H1 (cell line): Measurements from ENCODE around the gene EFNA3. TPM values are rescaled to one million over a fixed set of nuclear protein-coding genes. Genes with fewer than 3 reads are reported as not detected.

Experiments
- CTCF ChIA-PET: fragments of 300-600 bp; sonication (Branson Sonifier 250); formaldehyde crosslinking; loops from one replicate; lab custom pipeline; 2021; ENCODE audit not compliant: partially characterized antibody; lab: Charles Lee
- POLR2A ChIA-PET: fragments of 300-600 bp; sonication (Branson Sonifier 250); formaldehyde crosslinking; loops from one replicate; lab custom pipeline; 2021; ENCODE audit warnings: inconsistent platforms; ENCODE audit not compliant: partially characterized antibody; lab: Charles Lee
- DNase-seq, 2 experiments: peaks; one replicate each; pipeline versions ENCODE4 v3.0.0 to v3.0.0-alpha.2; 2010 to 2022; ENCODE audit warnings: low spot score in 2 of 2, low read depth in 1 of 2, mixed read lengths in 1 of 2
- FAIRE-seq: peaks from 2 replicates; lab custom pipeline; 2011; peaks lifted over from hg19 to GRCh38; lab: Jason Lieb, UNC
- H2AFZ ChIP-seq: 2 replicates; pipeline ENCODE4 v1.8.1; 2012; ENCODE audit warnings: low read length, inconsistent platforms
- H2AK5ac ChIP-seq: 2 replicates; pipeline ENCODE4 v1.6.1; 2013; ENCODE audit warnings: low read depth, low read length
- H2BK120ac ChIP-seq: replicated peaks from 2 replicates; pipeline ENCODE3; 2013; ENCODE audit warnings: low read depth, low read length, inconsistent platforms
- H2BK12ac ChIP-seq: 2 replicates; pipeline ENCODE4 v1.6.1; 2013; ENCODE audit warnings: low read depth, low read length
- H2BK15ac ChIP-seq: 2 replicates; pipeline ENCODE4 v1.6.1; 2013; ENCODE audit warnings: low read length
- H2BK20ac ChIP-seq: 2 replicates; pipeline ENCODE4 v1.6.1; 2013; ENCODE audit warnings: low read length
- H2BK5ac ChIP-seq: 2 replicates; pipeline ENCODE4 v1.6.1; 2013; ENCODE audit warnings: low read depth, low read length
- H3K14ac ChIP-seq: 2 replicates; pipeline ENCODE4 v1.6.1; 2013; ENCODE audit warnings: inconsistent platforms; ENCODE audit not compliant: insufficient read length
- H3K18ac ChIP-seq: 2 replicates; pipeline ENCODE4 v1.6.1; 2013; ENCODE audit warnings: low read length; ENCODE audit errors: extremely low read depth
- H3K23ac ChIP-seq: 2 replicates; pipeline ENCODE4 v1.6.1; 2013; ENCODE audit warnings: inconsistent platforms; ENCODE audit not compliant: insufficient read length
- H3K23me2 ChIP-seq: 2 replicates; pipeline ENCODE4 v1.6.1; 2013; ENCODE audit warnings: low read depth, low read length
- H3K27ac ChIP-seq: 2 replicates; pipeline ENCODE4 v1.6.1; 2011; ENCODE audit warnings: low read depth, low read length, inconsistent platforms
- H3K27me3 ChIP-seq, 4 experiments: replicated peaks in 1 of 4; 1 replicate in 1 of 4; 2 replicates in 3 of 4; pipeline versions ENCODE4 v1.6.1 to v1.8.1; 2011 to 2013; ENCODE audit warnings: low read length in 3 of 4, mild to moderate bottlenecking in 3 of 4, inconsistent platforms in 2 of 4, mixed read lengths in 2 of 4, moderate library complexity in 1 of 4; ENCODE audit not compliant: control insufficient read depth in 3 of 4, insufficient read depth in 3 of 4; ENCODE audit errors: extremely low read depth in 1 of 4
- H3K36me3 ChIP-seq, 4 experiments: 2 replicates each; pipeline versions ENCODE4 v1.6.1 to v1.8.1; 2011 to 2013; ENCODE audit warnings: mild to moderate bottlenecking in 4 of 4, low read length in 3 of 4, moderate library complexity in 2 of 4, control low read depth in 1 of 4, inconsistent platforms in 1 of 4; ENCODE audit not compliant: insufficient read depth in 4 of 4, control insufficient read depth in 2 of 4
- H3K4ac ChIP-seq: replicated peaks from 2 replicates; pipeline ENCODE3; 2013; ENCODE audit warnings: low read length, low read depth, mixed read lengths, inconsistent platforms; ENCODE audit not compliant: insufficient read length
- H3K4me1 ChIP-seq, 4 experiments: replicated peaks in 1 of 4; 1 replicate in 1 of 4; 2 replicates in 3 of 4; pipeline versions ENCODE4 v1.6.1 to v1.8.1; 2011 to 2013; ENCODE audit warnings: low read length in 3 of 4, inconsistent platforms in 2 of 4, mixed read lengths in 1 of 4; ENCODE audit not compliant: insufficient read depth in 4 of 4, control insufficient read depth in 3 of 4
- H3K4me2 ChIP-seq, 2 experiments: 2 replicates each; pipeline versions ENCODE4 v1.6.1 to v1.8.1; 2011 to 2013; ENCODE audit warnings: low read depth in 2 of 2, low read length in 2 of 2, control low read depth in 1 of 2, inconsistent platforms in 1 of 2, mild to moderate bottlenecking in 1 of 2; ENCODE audit not compliant: insufficient read depth in 1 of 2
- H3K4me3 ChIP-seq, 4 experiments: fragments of 200-600, 300-600 bp in 1 of 4; sonication (generic), shearing (Covaris generic), sonication (Bioruptor Twin) in 1 of 4; 2 replicates each; pipeline versions ENCODE4 v1.5.1 to v1.8.1; 2011 to 2016; ENCODE audit warnings: low read length in 4 of 4, low read depth in 3 of 4, control low read depth in 2 of 4, inconsistent platforms in 2 of 4, mild to moderate bottlenecking in 2 of 4, mixed read lengths in 1 of 4, moderate library complexity in 1 of 4; ENCODE audit not compliant: insufficient read depth in 2 of 4; ENCODE audit errors: extremely low read depth in 1 of 4
- H3K56ac ChIP-seq: replicated peaks from 2 replicates; pipeline ENCODE3; 2013; ENCODE audit warnings: low read depth, mild to moderate bottlenecking, mixed read lengths, low read length, inconsistent platforms; ENCODE audit not compliant: insufficient read length
- H3K79me1 ChIP-seq: 2 replicates; pipeline ENCODE4 v1.6.1; 2013; ENCODE audit warnings: low read depth, low read length, control low read depth
- H3K79me2 ChIP-seq, 2 experiments: 2 replicates each; pipeline versions ENCODE4 v1.6.1 to v1.8.1; 2012 to 2013; ENCODE audit warnings: low read length in 2 of 2, mild to moderate bottlenecking in 2 of 2, inconsistent platforms in 1 of 2; ENCODE audit not compliant: insufficient read depth in 2 of 2, control insufficient read depth in 1 of 2
- H3K9ac ChIP-seq, 4 experiments: replicated peaks in 1 of 4; 1 replicate in 1 of 4; 2 replicates in 3 of 4; pipeline versions ENCODE4 v1.6.1 to v1.8.1; 2011 to 2013; ENCODE audit warnings: low read depth in 3 of 4, low read length in 3 of 4, control low read depth in 2 of 4, mild to moderate bottlenecking in 2 of 4, moderate library complexity in 2 of 4, inconsistent platforms in 1 of 4; ENCODE audit errors: extremely low read depth in 1 of 4
- H3K9me3 ChIP-seq, 2 experiments: 2 replicates each; pipeline versions ENCODE4 v1.6.1 to v1.8.1; 2012 to 2013; ENCODE audit warnings: mild to moderate bottlenecking in 2 of 2, moderate library complexity in 2 of 2, control low read depth in 1 of 2, inconsistent platforms in 1 of 2, low read depth in 1 of 2, low read length in 1 of 2, mixed read lengths in 1 of 2; ENCODE audit not compliant: insufficient read depth in 2 of 2
- H4K20me1 ChIP-seq, 2 experiments: replicated peaks in 1 of 2; 2 replicates each; pipeline versions ENCODE3 to v1.8.1; 2011 to 2013; ENCODE audit warnings: inconsistent platforms in 2 of 2, low read length in 2 of 2, mild to moderate bottlenecking in 1 of 2; ENCODE audit not compliant: insufficient read depth in 2 of 2, control insufficient read depth in 1 of 2
- H4K5ac ChIP-seq: 2 replicates; pipeline ENCODE4 v1.6.1; 2013; ENCODE audit warnings: low read length, low read depth, mixed read lengths, inconsistent platforms; ENCODE audit not compliant: insufficient read length
- H4K8ac ChIP-seq: 2 replicates; pipeline ENCODE4 v1.8.0; 2013; ENCODE audit warnings: mild to moderate bottlenecking, moderate library complexity, low read length, inconsistent platforms; ENCODE audit not compliant: insufficient read depth; ENCODE audit errors: extremely low read depth
- H4K91ac ChIP-seq: replicated peaks from 2 replicates; pipeline ENCODE3; 2013; ENCODE audit warnings: low read length, mixed read lengths, inconsistent platforms; ENCODE audit not compliant: insufficient read length
- CBX8 ChIP-seq: fragments of 300-800, 300-1000 bp; sonication (generic); IDR thresholded peaks from 2 replicates; pipeline ENCODE4 v1.7.1; 2016; ENCODE audit warnings: low read depth, low read length, borderline replicate concordance
- CTCF ChIP-seq, 3 experiments: IDR thresholded peaks; 1 replicate in 2 of 3; 2 replicates in 1 of 3; pipeline versions ENCODE4 v1.5.1 to v1.6.1; 2011; ENCODE audit warnings: low read length in 3 of 3, mild to moderate bottlenecking in 3 of 3, inconsistent platforms in 2 of 3, low read depth in 1 of 3, moderate library complexity in 1 of 3; ENCODE audit not compliant: insufficient read depth in 1 of 3; ENCODE audit errors: control extremely low read depth in 1 of 3
- E2F6 ChIP-seq: IDR thresholded peaks from 2 replicates; pipeline ENCODE4 v1.6.1; 2012; ENCODE audit warnings: inconsistent platforms
- SP1 ChIP-seq: IDR thresholded peaks from 2 replicates; pipeline ENCODE4 v1.6.1; 2011; ENCODE audit warnings: low read depth, low read length
- SP2 ChIP-seq: IDR thresholded peaks from 2 replicates; pipeline ENCODE4 v1.6.1; 2012; ENCODE audit warnings: mild to moderate bottlenecking, low read length, inconsistent platforms
- SP4 ChIP-seq: IDR thresholded peaks from 2 replicates; pipeline ENCODE4 v1.6.1; 2012; ENCODE audit warnings: low read length, inconsistent platforms
- WGBS, 2 experiments: shearing (Covaris generic) in 1 of 2; methylation state at CpG; one replicate each; pipeline versions ENCODE4 v1.1.6 to v1.1.7; 2013 to 2015; ENCODE audit warnings: low lambda C conversion rate in 2 of 2, mixed read lengths in 2 of 2, inconsistent platforms in 1 of 2, low coverage in 1 of 2, missing lambda C conversion rate in 1 of 2; ENCODE audit not compliant: insufficient replicate concordance in 2 of 2, insufficient coverage in 1 of 2, insufficient read length in 1 of 2; ENCODE audit errors: extremely low coverage in 1 of 2, missing lambda C conversion rate in 1 of 2; 5-methylcytosine and 5-hydroxymethylcytosine counted together
- polyA plus RNA-seq, 7 experiments: library from polyadenylated mRNA; depleted of rRNA in 3 of 7; stranded (reverse) in 5 of 7; unstranded in 2 of 7; fragments of >200 nt in 5 of 7; fragments of 200-250 nt in 2 of 7; gene quantifications; 1 replicate in 5 of 7; 2 replicates in 1 of 7; 4 replicates in 1 of 7; pipeline versions ENCODE4 v1.2.1 to v1.2.3, GENCODE V29; 2011 to 2013; ENCODE audit warnings: missing spikeins in 2 of 7, mixed read lengths in 2 of 7
- total RNA-seq: library from RNA; stranded (reverse); fragmentation: NEBNext Ultra II Directional; extraction: Animal tissue kit (Norgen Biotek cat#: 25700); gene quantifications from 2 replicates; pipeline ENCODE4 v1.2.1, GENCODE V29; 2021
- TF ChIP-seq, protein P1 (sequence below): IDR thresholded peaks from 2 replicates; pipeline ENCODE4 v1.6.1; 2012; ENCODE audit warnings: inconsistent platforms

The EFNA3 gene
- total and polyA plus RNA-seq, 2 of the 8 experiments (the other 6 are each of a cell fraction or from before 2014, with no cell fraction given), result 10.8 to 13.8 TPM

DNA sequence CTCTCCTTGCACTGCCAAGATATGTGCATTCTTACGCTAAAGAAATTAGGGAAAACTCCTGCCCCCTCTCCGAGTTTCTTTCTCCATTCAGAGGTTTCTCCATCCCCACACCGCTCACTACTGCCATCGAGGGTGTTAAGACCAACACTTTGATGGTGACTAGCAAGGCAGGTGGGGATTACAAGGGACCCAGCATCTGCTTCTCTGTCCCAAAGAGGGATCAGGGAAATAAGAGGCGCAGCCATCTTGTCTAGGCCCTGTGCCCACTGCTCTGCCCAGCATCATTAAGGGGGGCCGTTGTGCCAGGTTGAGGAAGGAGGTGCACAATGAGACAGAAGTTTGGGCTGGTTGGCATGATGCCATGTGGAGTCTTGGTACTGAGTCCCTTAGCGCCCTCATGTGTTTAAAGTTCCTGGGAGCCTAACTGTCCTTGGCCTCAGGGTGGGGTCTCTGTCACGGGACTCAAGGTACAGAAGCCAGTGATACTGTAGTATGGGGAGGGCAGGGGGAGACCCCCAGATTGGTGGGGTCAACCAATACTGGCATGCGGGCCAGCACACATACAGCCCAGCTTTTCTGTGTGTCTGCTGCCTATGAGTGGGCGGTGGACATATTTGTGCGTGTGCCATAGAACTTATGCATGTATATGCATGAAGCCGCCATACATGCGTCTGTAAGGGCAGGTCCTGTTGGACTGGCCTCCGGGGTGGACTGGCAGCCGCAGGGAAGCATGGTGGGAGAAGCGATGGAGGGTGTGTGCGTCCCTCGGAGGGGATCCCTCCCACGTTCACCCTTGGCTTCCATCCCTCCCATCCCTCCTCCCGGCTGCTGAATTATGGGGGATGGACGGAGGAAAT lies 5.5 kb downstream of the EFNA3 start:
- no peak overlapping the region for H3K4ac ChIP-seq
- H4K20me1 ChIP-seq, result peaks cover 0 to 15% of the 10 kb centered on the region in 2 experiments
- H3K9ac ChIP-seq, result no peak overlapping the region
- H3K18ac ChIP-seq, result no peak overlapping the region
- H3K4me3 ChIP-seq, result peak overlapping the region in 3 of 4 experiments; percentile 33 to 81 (median 74); a peak in 4 of 8 replicates
- 39% methylated on average over 21 of the region's 21 CpGs; no CpG with 5 or more reads in 1 of the 2 experiments for WGBS, 2 experiments
- FAIRE-seq, result no peak
- no peak overlapping the region for H2BK20ac ChIP-seq
- peaks cover 0 to 49% (median 28%) of the 10 kb centered on the region in 4 experiments; a peak in 6 of 7 replicates for H3K4me1 ChIP-seq
- H4K91ac ChIP-seq, result no peak overlapping the region
- no peak overlapping the region for H3K14ac ChIP-seq
- H3K9me3 ChIP-seq, result no peaks in the 10 kb centered on the region
- TF ChIP-seq SP1 (no peak), E2F6 (0 out of 2 replicates have a peak, but pooled peaks have one; percentile 18), CTCF (IDR thresholded peaks at IDR 0.05; ENCODE audit: control extremely low read depth in 1 of 3, insufficient read depth in 1 of 3, low read depth in 1 of 3, low read length in 3 of 3) (0 out of 4 replicates have a peak, but pooled peaks of 1 of the 3 experiments have one; percentile 11), CBX8 (no peak), SP2 (no peak), SP4 (no peak)
- TF ChIP-seq, protein P1, sequence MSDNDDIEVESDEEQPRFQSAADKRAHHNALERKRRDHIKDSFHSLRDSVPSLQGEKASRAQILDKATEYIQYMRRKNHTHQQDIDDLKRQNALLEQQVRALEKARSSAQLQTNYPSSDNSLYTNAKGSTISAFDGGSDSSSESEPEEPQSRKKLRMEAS, result no peak
- H2BK12ac ChIP-seq, result no peak overlapping the region
- H3K36me3 ChIP-seq, result no peaks in the 10 kb centered on the region
- H2BK120ac ChIP-seq, result no peak overlapping the region
- no peak overlapping the region for H4K8ac ChIP-seq
- no peak for DNase-seq
- H3K27me3 ChIP-seq, result peaks cover 44 to 52% (median 48%) of the 10 kb centered on the region in 4 experiments
- H3K56ac ChIP-seq, result no peak overlapping the region
- H3K4me2 ChIP-seq, result peak overlapping the region; percentile 7 to 95
- H3K79me1 ChIP-seq, result no peaks in the 10 kb centered on the region
- no peak overlapping the region for H4K5ac ChIP-seq
- ChIA-PET POLR2A (interaction anchor here (0.5 to 2.3 kb wide), 11 partner anchors 13 to 860 kb away, joined by 3 to 13 read pairs (median 3); partner anchors contain the start of genes EFNA4 and SLC50A1), CTCF (interaction anchor here (0.6 to 5.5 kb wide), 26 partner anchors 8 to 900 kb away, joined by 3 to 169 read pairs (median 6); partner anchors contain the start of genes ADAM15, EFNA1, EFNA4 and KRTCAP2)
- no peak overlapping the region for H3K27ac ChIP-seq
- H2BK5ac ChIP-seq, result no peak overlapping the region; the same call in 1 of the 2 replicates
- 0 out of 2 replicates have a peak overlapping the region, but pooled peaks have one; percentile 61 for H2BK15ac ChIP-seq
- no peak overlapping the region for H2AFZ ChIP-seq
- no peaks in the 10 kb centered on the region for H3K79me2 ChIP-seq
- H3K23ac ChIP-seq, result no peak overlapping the region
- no peak overlapping the region for H2AK5ac ChIP-seq
- peaks cover 21% of the 10 kb centered on the region; the same call in 1 of the 2 replicates for H3K23me2 ChIP-seq
